ENCODE measurements around the gene RORC.

RORC gene

DNA sequence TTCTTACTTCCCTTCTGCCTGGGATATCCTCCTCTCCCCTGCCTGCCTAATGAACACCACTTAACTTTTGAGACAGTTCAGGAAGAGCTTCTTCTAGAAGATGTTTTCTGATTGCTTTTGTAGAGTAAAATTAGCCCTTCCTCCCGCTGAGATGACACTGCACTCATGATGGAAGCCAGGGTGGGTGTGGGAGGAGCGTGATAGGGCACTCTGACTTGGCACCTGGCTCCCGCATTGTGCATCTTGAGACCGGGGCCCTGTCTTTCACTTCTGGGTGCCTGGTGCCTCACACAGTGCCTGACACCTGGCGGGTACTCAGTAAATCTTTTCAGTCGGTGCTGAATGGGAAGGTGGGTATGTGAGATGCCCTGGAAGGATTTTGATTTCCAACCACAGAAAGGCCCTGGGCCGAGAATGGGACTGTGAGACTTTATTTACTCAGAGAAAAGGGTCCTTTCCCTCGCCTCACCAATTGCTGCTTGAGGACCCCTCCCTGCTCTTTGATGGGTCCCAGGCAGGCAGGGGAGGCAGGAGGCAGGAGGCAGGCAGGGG, 15.2 kb upstream of the RORC start:
- H3K4me1 ChIP-seq (ENCODE audit: control insufficient read depth, insufficient read depth, low read length): peaks cover 13% of the 10 kb centered on the region
- H3K36me3 ChIP-seq (ENCODE audit: control insufficient read depth, insufficient read depth, low read length): no peaks in the 10 kb centered on the region
- H3K4me3 ChIP-seq (ENCODE audit: low read depth, low read length): no peak overlapping the region
- H3K9ac ChIP-seq (ENCODE audit: low read depth, low read length): no peak overlapping the region
- no peaks in the 10 kb centered on the region for H3K9me3 ChIP-seq (ENCODE audit: control insufficient read depth, insufficient read depth, low read length)
- peaks cover 6% of the 10 kb centered on the region for H3K27me3 ChIP-seq (ENCODE audit: control insufficient read depth, insufficient read depth, low read length)

GRCh38 chr1:151846062-151846568, 14.5 kb upstream of the RORC start:
- Histone ChIP-seq H3K4me3 (ENCODE audit: low read depth, low read length) (no peak overlapping the region), H3K27me3 (ENCODE audit: control insufficient read depth, insufficient read depth, low read length) (peaks cover 11% of the 10 kb centered on the region), H3K9ac (ENCODE audit: low read depth, low read length) (no peak overlapping the region), H3K4me1 (ENCODE audit: control insufficient read depth, insufficient read depth, low read length) (peaks cover 13% of the 10 kb centered on the region), H3K9me3 (ENCODE audit: control insufficient read depth, insufficient read depth, low read length) (no peaks in the 10 kb centered on the region), H3K36me3 (ENCODE audit: control insufficient read depth, insufficient read depth, low read length) (no peaks in the 10 kb centered on the region)

DNA sequence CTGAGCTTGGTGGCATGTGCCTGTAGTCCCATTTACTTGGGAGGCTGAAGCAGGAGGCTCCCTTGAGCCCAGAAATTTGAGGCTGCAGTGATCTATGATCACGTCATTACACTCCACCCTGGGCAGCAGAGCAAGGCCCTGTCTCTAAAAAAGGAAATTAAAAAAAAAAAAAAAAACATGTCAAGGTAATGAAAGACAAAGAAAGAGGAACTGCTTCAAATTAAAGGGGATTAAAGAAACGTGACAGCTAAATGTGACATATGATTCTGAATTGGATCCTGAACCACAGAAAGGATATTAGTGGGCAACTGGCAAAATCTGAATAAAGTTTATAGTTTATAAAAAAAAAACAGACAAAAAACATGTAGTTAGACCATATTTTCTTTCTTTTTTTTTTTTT, 11.8 kb upstream of the RORC start:
- Histone ChIP-seq H3K9ac (ENCODE audit: low read depth, low read length) (no peak overlapping the region), H3K36me3 (ENCODE audit: control insufficient read depth, insufficient read depth, low read length) (no peaks in the 10 kb centered on the region), H3K27me3 (ENCODE audit: control insufficient read depth, insufficient read depth, low read length) (peaks cover 21% of the 10 kb centered on the region), H3K9me3 (ENCODE audit: control insufficient read depth, insufficient read depth, low read length) (no peaks in the 10 kb centered on the region), H3K4me1 (ENCODE audit: control insufficient read depth, insufficient read depth, low read length) (peaks cover 15% of the 10 kb centered on the region), H3K4me3 (ENCODE audit: low read depth, low read length) (no peak overlapping the region)

GRCh38 chr1:151841141-151841540, 9.5 kb upstream of the RORC start:
- H3K36me3 ChIP-seq (ENCODE audit: control insufficient read depth, insufficient read depth, low read length): no peaks in the 10 kb centered on the region
- H3K27me3 ChIP-seq (ENCODE audit: control insufficient read depth, insufficient read depth, low read length): peaks cover 35% of the 10 kb centered on the region
- no peaks in the 10 kb centered on the region for H3K9me3 ChIP-seq (ENCODE audit: control insufficient read depth, insufficient read depth, low read length)
- peaks cover 11% of the 10 kb centered on the region for H3K4me1 ChIP-seq (ENCODE audit: control insufficient read depth, insufficient read depth, low read length)
- H3K9ac ChIP-seq (ENCODE audit: low read depth, low read length): no peak overlapping the region
- H3K4me3 ChIP-seq (ENCODE audit: low read depth, low read length): no peak overlapping the region

GRCh38 chr1:151840421-151840820, 8.8 kb upstream of the RORC start:
- Histone ChIP-seq H3K9ac (ENCODE audit: low read depth, low read length) (peak overlapping the region; percentile 87), H3K4me3 (ENCODE audit: low read depth, low read length) (peak overlapping the region; percentile 76)

DNA sequence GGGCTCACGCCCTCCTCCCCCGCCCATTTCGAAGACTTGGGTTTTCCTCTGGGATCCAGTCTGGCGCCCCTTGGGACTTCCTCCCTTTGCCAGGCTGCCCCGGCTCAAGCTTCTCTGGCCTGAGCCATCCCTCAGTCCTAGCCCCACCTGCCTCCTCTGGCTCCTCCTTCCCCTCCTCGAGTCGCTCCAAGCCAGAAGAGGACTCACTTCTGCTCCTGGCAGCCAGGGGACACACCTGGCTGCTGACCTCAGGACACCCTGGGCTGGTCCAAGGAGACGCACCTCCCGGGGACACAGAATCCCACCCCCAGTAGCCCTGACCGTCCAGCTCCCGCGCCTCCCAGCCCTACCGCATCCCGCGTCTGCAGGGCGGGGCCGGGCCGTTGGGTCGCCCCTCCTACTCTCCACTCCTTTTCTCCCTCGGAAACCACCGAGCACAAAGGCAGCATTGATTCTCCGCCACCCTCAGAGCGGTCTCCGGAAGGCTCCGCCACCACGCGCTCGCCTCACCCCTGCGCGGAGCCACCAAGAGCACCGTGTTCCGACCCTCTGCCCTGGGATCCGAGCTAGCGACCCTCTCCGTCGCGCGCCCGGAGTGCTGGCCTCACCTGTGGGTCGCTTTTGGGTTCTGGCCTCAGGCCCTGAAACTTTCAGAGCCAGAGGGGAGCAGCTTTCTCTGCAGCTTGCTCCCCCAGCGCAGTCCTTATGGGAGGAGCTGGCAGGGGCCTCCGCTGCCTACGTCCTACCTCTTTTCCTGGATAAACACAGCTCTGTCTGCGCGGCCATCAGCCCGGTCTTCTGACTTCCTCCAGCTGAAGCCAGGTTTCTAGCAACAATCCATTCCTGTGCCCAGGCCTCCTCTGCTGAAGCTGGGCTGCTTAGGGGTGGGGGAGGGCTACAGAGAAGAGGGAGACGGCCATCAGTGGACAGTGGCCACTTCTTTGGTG, 8.1 kb upstream of the RORC start, which contains the start of gene C2CD4D:
Gene C2CD4D (minus strand): TSS at position 364 of the 947 bp plus-strand sequence. CDS start 831 bp downstream, outside the sequence.
- Histone ChIP-seq H3K4me3 (ENCODE audit: low read depth, low read length) (peak within 1 kb of the TSS; percentile 76), H3K36me3 (ENCODE audit: control insufficient read depth, insufficient read depth, low read length) (no peaks in the 10 kb centered on the region), H3K27me3 (ENCODE audit: control insufficient read depth, insufficient read depth, low read length) (peaks cover 35% of the 10 kb centered on the region), H3K9me3 (ENCODE audit: control insufficient read depth, insufficient read depth, low read length) (no peaks in the 10 kb centered on the region), H3K4me1 (ENCODE audit: control insufficient read depth, insufficient read depth, low read length) (peaks cover 8% of the 10 kb centered on the region), H3K9ac (ENCODE audit: low read depth, low read length) (peak within 1 kb of the TSS; percentile 87)

More at GRCh38 chr1:151840421-151840820, 8.8 kb upstream of the RORC start:
- H3K9me3 ChIP-seq (ENCODE audit: control insufficient read depth, insufficient read depth, low read length): no peaks in the 10 kb centered on the region
- H3K4me1 ChIP-seq (ENCODE audit: control insufficient read depth, insufficient read depth, low read length): peaks cover 8% of the 10 kb centered on the region
- peaks cover 35% of the 10 kb centered on the region for H3K27me3 ChIP-seq (ENCODE audit: control insufficient read depth, insufficient read depth, low read length)
- no peaks in the 10 kb centered on the region for H3K36me3 ChIP-seq (ENCODE audit: control insufficient read depth, insufficient read depth, low read length)

DNA sequence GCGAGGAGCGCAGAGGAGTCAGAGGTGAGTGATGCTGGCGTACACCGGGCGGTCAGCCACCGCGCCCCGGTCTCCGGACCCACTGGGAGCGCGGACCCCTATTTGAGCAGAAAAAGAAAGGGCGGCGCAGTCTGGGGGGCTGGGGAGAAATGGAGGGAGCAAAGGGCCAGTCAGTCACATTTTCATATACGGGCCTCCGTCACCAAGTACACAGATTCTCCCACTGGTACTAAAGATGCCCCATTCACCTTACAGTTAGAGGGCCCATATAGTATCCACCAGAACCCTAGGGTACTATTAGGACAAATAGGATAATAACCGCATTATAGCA, 7.4 kb upstream of the RORC start:
- H3K9ac ChIP-seq (ENCODE audit: low read depth, low read length): peak overlapping the region; percentile 87
- H3K4me1 ChIP-seq (ENCODE audit: control insufficient read depth, insufficient read depth, low read length): peaks cover 8% of the 10 kb centered on the region
- H3K27me3 ChIP-seq (ENCODE audit: control insufficient read depth, insufficient read depth, low read length): peaks cover 35% of the 10 kb centered on the region
- peak overlapping the region; percentile 76 for H3K4me3 ChIP-seq (ENCODE audit: low read depth, low read length)
- H3K9me3 ChIP-seq (ENCODE audit: control insufficient read depth, insufficient read depth, low read length): no peaks in the 10 kb centered on the region
- H3K36me3 ChIP-seq (ENCODE audit: control insufficient read depth, insufficient read depth, low read length): no peaks in the 10 kb centered on the region

DNA sequence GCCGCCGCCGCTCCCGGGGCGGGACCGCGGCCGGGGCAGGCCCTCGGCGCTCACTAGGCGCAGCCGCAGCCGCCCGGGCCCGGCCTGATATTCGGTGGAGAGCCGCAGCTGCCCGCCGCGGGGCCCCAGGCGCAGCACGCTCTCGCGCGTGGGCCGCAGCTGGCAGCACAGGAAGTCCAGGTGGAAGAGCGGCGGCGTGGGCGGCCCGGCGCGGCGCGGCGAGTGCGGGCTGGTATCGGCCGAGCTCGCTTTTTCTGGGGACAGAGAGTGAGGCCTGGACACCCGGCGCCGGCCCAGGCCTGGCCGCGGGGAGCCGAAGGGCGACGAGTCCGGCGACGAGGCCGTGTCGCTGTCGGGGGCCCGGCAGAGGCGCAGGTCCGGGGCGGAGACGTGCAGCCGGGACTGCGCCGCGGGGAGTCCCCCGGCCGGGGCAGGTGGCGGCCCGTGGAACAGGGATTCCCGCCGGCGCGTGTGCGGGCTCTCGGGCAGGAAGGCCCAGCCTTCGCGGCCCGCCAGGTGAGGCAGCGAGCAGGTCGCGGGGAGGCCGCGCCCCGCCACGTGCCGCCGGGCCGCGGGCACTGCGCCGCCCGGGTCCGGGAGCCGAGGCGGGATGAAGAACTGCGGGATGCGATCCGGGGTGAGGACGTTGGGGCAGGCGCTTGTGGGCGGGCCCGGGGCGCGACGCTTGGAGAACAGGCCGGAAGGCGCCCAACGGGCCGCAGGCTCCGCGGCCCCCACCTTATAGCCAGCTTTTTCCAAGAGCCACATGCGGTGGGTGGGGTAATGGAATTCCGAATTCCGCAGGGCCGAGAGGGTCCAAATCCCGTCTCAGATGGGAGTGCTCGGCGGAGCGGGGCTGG, 6.8 kb upstream of the RORC start:
- peaks cover 8% of the 10 kb centered on the region for H3K4me1 ChIP-seq (ENCODE audit: control insufficient read depth, insufficient read depth, low read length)
- H3K9ac ChIP-seq (ENCODE audit: low read depth, low read length): peak overlapping the region; percentile 87
- peaks cover 35% of the 10 kb centered on the region for H3K27me3 ChIP-seq (ENCODE audit: control insufficient read depth, insufficient read depth, low read length)
- no peaks in the 10 kb centered on the region for H3K9me3 ChIP-seq (ENCODE audit: control insufficient read depth, insufficient read depth, low read length)
- H3K36me3 ChIP-seq (ENCODE audit: control insufficient read depth, insufficient read depth, low read length): no peaks in the 10 kb centered on the region
- H3K4me3 ChIP-seq (ENCODE audit: low read depth, low read length): peak overlapping the region; percentile 76

GRCh38 chr1:151837884-151838221, 6.3 kb upstream of the RORC start:
- Histone ChIP-seq H3K27me3 (ENCODE audit: control insufficient read depth, insufficient read depth, low read length) (peaks cover 35% of the 10 kb centered on the region), H3K36me3 (ENCODE audit: control insufficient read depth, insufficient read depth, low read length) (no peaks in the 10 kb centered on the region), H3K4me1 (ENCODE audit: control insufficient read depth, insufficient read depth, low read length) (peaks cover 8% of the 10 kb centered on the region), H3K9me3 (ENCODE audit: control insufficient read depth, insufficient read depth, low read length) (no peaks in the 10 kb centered on the region), H3K4me3 (ENCODE audit: low read depth, low read length) (peak overlapping the region; percentile 76), H3K9ac (ENCODE audit: low read depth, low read length) (no peak overlapping the region)

GRCh38 chr1:151837197-151837596, 5.6 kb upstream of the RORC start:
- Histone ChIP-seq H3K4me1 (ENCODE audit: control insufficient read depth, insufficient read depth, low read length) (peaks cover 8% of the 10 kb centered on the region), H3K4me3 (ENCODE audit: low read depth, low read length) (peak overlapping the region; percentile 76), H3K36me3 (ENCODE audit: control insufficient read depth, insufficient read depth, low read length) (no peaks in the 10 kb centered on the region), H3K9me3 (ENCODE audit: control insufficient read depth, insufficient read depth, low read length) (no peaks in the 10 kb centered on the region), H3K9ac (ENCODE audit: low read depth, low read length) (no peak overlapping the region), H3K27me3 (ENCODE audit: control insufficient read depth, insufficient read depth, low read length) (peaks cover 35% of the 10 kb centered on the region)

DNA sequence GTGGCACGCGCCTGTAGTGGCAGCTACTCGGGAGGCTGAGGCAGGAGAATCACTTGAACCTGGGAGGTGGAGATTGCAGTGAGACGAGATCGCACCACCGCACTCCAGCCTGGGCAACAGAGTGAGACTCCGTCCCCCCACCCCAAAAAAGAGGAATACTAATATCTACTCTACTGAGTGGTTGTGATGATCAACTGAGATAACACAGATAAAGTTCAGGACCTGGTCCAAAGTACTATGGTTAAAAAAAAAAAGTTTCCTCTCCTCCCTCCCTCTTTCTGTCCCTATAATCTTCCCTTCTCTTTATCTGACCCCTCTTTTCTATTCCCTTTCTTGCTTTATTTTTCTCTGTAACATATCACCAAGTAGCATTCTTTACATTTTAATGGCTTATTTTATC, 4.0 kb upstream of the RORC start:
- H3K4me1 ChIP-seq (ENCODE audit: control insufficient read depth, insufficient read depth, low read length): peaks cover 13% of the 10 kb centered on the region
- H3K4me3 ChIP-seq (ENCODE audit: low read depth, low read length): no peak overlapping the region
- H3K27me3 ChIP-seq (ENCODE audit: control insufficient read depth, insufficient read depth, low read length): peaks cover 20% of the 10 kb centered on the region
- no peaks in the 10 kb centered on the region for H3K9me3 ChIP-seq (ENCODE audit: control insufficient read depth, insufficient read depth, low read length)
- no peak overlapping the region for H3K9ac ChIP-seq (ENCODE audit: low read depth, low read length)
- H3K36me3 ChIP-seq (ENCODE audit: control insufficient read depth, insufficient read depth, low read length): no peaks in the 10 kb centered on the region

Data from iPS-15b (cell line).